Measurements from ENCODE around the gene CRTC1. TPM values are rescaled to one million over a fixed set of nuclear protein-coding genes. Genes with fewer than 3 reads are reported as not detected.

The CRTC1 gene
- total RNA-seq, 3 donors from 2014 or later = 11.5 to 15.1 (median 12.5) TPM

GRCh38 chr19:18741124-18742121 lies 57.9 kb downstream of the CRTC1 start:
- DNase-seq (peak; percentile 80 to 90 (median 89)), ATAC-seq (peak; percentile 72)
- Histone ChIP-seq H3K36me3 (ENCODE audit: low read depth) (no peaks in the 10 kb centered on the region), H3K4me3 (no peak overlapping the region), H3K9me3 (no peaks in the 10 kb centered on the region), H3K4me1 (ENCODE audit: low read depth) (peaks cover 49% of the 10 kb centered on the region)
- TF ChIP-seq CTCF (IDR thresholded peaks at IDR 0.05) = no peak
- intact Hi-C loops (cut with DNase I, micrococcal nuclease) = no loop called here

DNA sequence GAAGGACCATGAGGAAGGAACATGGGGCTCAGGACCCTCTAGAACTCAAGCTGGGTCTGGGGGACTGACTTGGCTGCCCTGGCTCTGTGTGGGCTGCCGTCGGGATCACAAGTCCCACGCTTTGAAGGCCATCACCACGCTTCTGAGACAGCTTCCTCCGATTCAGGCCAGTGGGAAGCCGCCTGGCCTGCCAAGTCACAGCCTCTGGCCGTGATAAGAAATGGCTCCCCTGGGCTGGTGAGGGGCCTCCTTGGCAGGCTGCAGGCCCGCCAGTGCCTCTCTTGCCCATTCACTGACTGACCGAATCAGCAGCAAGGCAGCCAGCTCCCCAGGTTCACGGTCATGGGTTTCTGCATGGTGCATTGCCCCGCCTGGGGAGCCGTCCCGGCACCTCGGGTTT lies 58.8 kb downstream of the CRTC1 start:
- Histone ChIP-seq H3K9me3 (no peaks in the 10 kb centered on the region), H3K4me1 (ENCODE audit: low read depth) (peaks cover 46% of the 10 kb centered on the region), H3K36me3 (ENCODE audit: low read depth) (no peaks in the 10 kb centered on the region), H3K4me3 (no peak overlapping the region)
- DNase-seq = peak in 1 of 3 donors; percentile 43
- intact Hi-C loops (cut with DNase I, micrococcal nuclease) = no loop called here
- no peak for TF ChIP-seq CTCF (IDR thresholded peaks at IDR 0.05)
- ATAC-seq = no peak

DNA sequence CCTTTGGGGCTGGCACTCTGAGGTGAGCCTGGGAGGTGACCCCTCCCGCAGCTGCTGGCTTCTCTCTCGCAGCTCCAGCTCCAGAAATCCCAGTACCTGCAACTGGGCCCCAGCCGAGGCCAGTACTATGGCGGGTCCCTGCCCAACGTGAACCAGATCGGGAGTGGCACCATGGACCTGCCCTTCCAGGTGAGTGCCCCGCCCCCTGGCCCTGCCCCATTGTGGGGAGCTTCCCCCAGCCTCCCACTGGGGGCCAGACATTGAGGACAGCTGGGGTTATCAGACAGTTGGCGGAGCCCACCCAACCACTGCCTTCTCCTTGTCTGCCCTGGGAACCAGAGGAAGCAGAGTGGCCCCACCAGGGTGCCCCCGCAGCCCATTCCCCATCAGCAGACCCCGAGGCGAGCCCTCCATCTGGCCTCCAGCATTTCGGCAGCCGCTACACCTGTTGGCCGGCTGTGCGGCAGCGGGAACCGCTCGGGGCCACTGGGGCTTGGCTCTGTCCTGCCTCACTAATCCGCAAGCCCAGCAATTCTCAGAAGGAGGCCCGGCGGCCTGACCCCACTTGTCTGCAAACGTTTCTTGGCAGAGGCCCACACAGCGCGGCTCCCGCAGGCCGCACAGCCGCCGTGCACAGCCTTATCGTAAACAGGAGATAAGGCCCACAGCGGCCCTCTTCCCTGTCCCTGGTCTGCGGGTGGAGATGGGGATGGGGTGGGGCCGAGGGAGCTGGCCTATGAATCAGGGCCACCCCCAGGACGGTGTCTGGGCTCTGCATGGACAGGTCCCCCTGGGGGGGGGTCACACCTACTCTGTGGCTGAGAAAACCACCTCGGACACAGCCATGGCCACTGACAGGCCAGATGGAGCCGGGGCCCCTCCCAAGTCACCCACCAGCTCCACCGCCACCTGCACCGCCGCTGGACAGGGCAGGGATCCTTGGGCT lies 59.6 kb downstream of the CRTC1 start:
- Histone ChIP-seq H3K4me3 (no peak overlapping the region), H3K9me3 (no peaks in the 10 kb centered on the region), H3K36me3 (ENCODE audit: low read depth) (no peaks in the 10 kb centered on the region), H3K4me1 (ENCODE audit: low read depth) (peaks cover 41% of the 10 kb centered on the region)
- TF ChIP-seq CTCF (IDR thresholded peaks at IDR 0.05) = no peak
- ATAC-seq = peak; percentile 72
- intact Hi-C loops (cut with DNase I, micrococcal nuclease) = no loop called here
- DNase-seq = peak; percentile 79 to 84 (median 82)

DNA sequence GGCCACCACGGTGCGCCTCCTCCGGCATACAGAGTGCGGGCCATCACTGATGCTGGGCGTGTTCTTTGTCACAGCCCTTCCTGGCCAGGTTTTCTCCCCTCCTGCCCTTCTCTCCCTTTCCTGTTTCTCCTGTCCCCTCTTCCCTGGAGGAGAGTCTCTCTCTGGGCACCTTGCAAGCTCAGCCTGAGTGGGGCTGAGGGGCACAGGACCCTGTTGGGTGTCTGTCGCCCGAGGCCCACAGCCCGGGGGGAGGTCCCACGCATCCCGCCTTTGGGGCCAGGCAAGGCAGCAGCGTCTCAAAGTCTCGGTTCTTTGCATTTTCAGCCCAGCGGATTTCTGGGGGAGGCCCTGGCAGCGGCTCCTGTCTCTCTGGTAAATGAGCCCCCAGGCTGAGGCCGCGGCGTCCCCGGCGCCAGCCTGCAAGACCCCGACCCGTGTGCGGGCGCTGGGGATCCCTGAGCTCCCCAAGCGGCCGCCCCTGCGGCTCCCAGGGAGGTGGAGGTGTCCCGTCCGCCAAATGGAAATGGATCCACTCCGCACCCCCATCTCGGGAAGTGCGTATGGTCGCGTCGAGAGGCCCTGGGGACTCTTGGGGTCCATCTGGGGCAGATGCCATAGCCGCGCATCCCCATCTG lies 60.4 kb downstream of the CRTC1 start:
- ATAC-seq = peak; percentile 28

More for the DNA sequence above, 60.4 kb downstream of the CRTC1 start:
- peak in 2 of 3 donors; percentile 35 to 45 for DNase-seq
- Histone ChIP-seq H3K9me3 (no peaks in the 10 kb centered on the region), H3K4me1 (ENCODE audit: low read depth) (peaks cover 38% of the 10 kb centered on the region), H3K36me3 (ENCODE audit: low read depth) (no peaks in the 10 kb centered on the region), H3K4me3 (no peak overlapping the region)
- no peak for TF ChIP-seq CTCF (IDR thresholded peaks at IDR 0.05)
- intact Hi-C loops (cut with DNase I, micrococcal nuclease) = no loop called here
